ENCODE measurements around the gene CEP128.

The CEP128 gene

GRCh38 chr14:80543211-80543610 lies 398.3 kb downstream of the CEP128 start:
- no peak for DNase-seq (ENCODE audit: low spot score)

GRCh38 chr14:80538633-80539375 lies 402.7 kb downstream of the CEP128 start:
- no peak for DNase-seq (ENCODE audit: low spot score)

- no peak for DNase-seq (ENCODE audit: low spot score)
Measured at GRCh38 chr14:80537626-80538025, 403.9 kb downstream of the CEP128 start.

- DNase-seq (ENCODE audit: low spot score), result no peak
Measured at GRCh38 chr14:80536456-80536855, 405.1 kb downstream of the CEP128 start.

- DNase-seq (ENCODE audit: low spot score), result peak; percentile 3
Measured at GRCh38 chr14:80535171-80535570, 406.4 kb downstream of the CEP128 start.

GRCh38 chr14:80523518-80524117 lies 417.9 kb downstream of the CEP128 start:
- DNase-seq (ENCODE audit: low spot score), result no peak

GRCh38 chr14:80522936-80523335 lies 418.6 kb downstream of the CEP128 start:
- DNase-seq (ENCODE audit: low spot score), result no peak

- no peak for DNase-seq (ENCODE audit: low spot score)
Measured at GRCh38 chr14:80522411-80522810, 419.1 kb downstream of the CEP128 start.

- DNase-seq (ENCODE audit: low spot score), result no peak
Measured at GRCh38 chr14:80521456-80521855, 420.1 kb downstream of the CEP128 start.

GRCh38 chr14:80519002-80519401 lies 422.5 kb downstream of the CEP128 start:
- no peak for DNase-seq (ENCODE audit: low spot score)

GRCh38 chr14:80518173-80518572 lies 423.4 kb downstream of the CEP128 start:
- DNase-seq (ENCODE audit: low spot score), result no peak

GRCh38 chr14:80507292-80507869 lies 434.2 kb downstream of the CEP128 start:
- no peak for DNase-seq (ENCODE audit: low spot score)

GRCh38 chr14:80504781-80505180 lies 436.8 kb downstream of the CEP128 start:
- DNase-seq (ENCODE audit: low spot score), result no peak

- no peak for DNase-seq (ENCODE audit: low spot score)
Measured at GRCh38 chr14:80498533-80498932, 443.0 kb downstream of the CEP128 start.

- no peak for DNase-seq (ENCODE audit: low spot score)
Measured at GRCh38 chr14:80496090-80496489, 445.4 kb downstream of the CEP128 start.

GRCh38 chr14:80494769-80495168 lies 446.8 kb downstream of the CEP128 start:
- DNase-seq (ENCODE audit: low spot score), result no peak

- DNase-seq (ENCODE audit: low spot score), result no peak
Measured at GRCh38 chr14:80493620-80494019, 447.9 kb downstream of the CEP128 start.

- no peak for DNase-seq (ENCODE audit: low spot score)
Measured at GRCh38 chr14:80491650-80492049, 449.9 kb downstream of the CEP128 start.

GRCh38 chr14:80491131-80491530 lies 450.4 kb downstream of the CEP128 start:
- DNase-seq (ENCODE audit: low spot score), result peak; percentile 4

GRCh38 chr14:80489513-80489912 lies 452.0 kb downstream of the CEP128 start:
- DNase-seq (ENCODE audit: low spot score), result no peak

GRCh38 chr14:80485764-80486163 lies 455.8 kb downstream of the CEP128 start:
- no peak for DNase-seq (ENCODE audit: low spot score)

GRCh38 chr14:80483331-80483730 lies 458.2 kb downstream of the CEP128 start:
- no peak for DNase-seq (ENCODE audit: low spot score)

GRCh38 chr14:80477388-80478160 lies 464.0 kb downstream of the CEP128 start:
- DNase-seq (ENCODE audit: low spot score), result no peak
